NCI-H1930 (cell line): Measurements from ENCODE around the gene MED12L.

Experiments
- DNase-seq, 2 experiments: peaks; one replicate each; lab custom pipeline; 2025; lab: John Stamatoyannopoulos, UW

Gene MED12L

DNA sequence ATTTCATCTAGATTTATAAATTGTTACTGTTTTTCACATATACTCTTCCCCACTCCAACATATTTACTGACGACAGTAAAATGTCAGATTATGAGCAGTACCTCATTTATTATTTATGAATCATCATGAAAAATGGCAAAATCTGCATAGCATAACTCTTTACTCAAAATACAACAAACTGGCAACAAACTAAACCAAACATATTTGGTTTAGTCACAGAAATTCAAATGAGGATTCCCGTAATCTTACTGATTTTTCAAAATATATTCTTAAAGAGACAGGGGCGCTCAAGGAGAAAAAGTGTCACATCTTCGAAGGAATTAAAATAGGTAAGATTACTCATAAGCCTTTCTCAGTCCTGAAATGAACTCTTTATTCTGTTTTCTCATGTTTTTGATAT lies 234.2 kb downstream of the MED12L start:
- no peak for DNase-seq

DNA sequence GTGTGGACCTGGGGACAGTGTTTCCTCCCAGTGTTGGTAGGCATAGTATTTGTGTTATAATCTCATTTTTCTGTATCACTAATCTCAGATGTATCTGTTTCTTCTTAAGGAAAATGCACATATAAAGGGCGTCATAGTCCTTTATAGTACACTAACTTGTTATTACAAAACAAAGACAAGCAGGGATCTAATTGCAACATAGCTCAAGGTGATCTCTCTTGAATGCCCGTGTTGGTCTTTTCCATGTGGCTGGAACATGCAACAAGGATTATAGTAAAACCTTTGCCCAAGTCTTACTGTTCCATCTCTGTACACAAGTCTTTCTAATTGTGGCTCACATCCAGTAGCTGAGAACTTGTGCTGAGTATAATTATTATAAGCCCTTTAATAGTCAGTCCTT lies 234.7 kb downstream of the MED12L start:
- DNase-seq = no peak

DNA sequence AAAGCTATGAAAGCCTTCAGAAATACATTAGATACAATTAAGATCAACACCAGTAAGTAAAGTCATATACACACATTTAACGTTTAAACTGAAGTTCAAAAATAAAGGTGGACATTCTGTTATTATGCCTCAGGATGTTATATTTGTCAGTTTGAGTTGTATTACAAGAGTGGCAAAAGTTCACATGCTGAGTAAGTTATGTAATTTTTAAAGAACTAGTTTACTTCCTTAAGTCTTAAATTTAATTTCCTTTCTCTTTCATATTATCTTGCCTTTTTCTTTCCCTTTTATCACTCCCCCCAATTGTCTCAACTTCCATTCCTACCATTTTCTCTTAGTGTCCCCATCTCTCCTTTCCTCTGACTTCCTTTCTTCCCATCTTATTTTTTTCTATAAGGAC lies 236.1 kb downstream of the MED12L start:
- DNase-seq = no peak

DNA sequence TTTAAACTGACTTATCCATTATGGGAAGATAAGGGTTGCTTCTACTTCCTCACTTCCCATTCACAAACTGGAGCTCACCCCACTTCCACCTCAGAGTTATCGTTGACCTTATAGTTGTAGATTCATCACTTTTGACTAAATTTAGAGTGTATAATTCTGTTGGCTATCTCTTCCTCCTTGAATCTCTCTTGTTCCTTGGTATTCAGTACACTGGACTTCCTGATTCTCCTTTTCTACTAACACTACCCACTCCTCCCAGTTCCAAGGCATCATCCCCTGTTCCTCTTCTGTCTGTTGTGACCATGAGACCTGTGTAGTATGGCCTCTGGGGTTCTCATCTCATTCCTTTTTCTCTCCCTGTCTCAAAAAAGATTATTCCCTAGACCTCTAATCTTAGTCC lies 237.0 kb downstream of the MED12L start:
- no peak for DNase-seq

DNA sequence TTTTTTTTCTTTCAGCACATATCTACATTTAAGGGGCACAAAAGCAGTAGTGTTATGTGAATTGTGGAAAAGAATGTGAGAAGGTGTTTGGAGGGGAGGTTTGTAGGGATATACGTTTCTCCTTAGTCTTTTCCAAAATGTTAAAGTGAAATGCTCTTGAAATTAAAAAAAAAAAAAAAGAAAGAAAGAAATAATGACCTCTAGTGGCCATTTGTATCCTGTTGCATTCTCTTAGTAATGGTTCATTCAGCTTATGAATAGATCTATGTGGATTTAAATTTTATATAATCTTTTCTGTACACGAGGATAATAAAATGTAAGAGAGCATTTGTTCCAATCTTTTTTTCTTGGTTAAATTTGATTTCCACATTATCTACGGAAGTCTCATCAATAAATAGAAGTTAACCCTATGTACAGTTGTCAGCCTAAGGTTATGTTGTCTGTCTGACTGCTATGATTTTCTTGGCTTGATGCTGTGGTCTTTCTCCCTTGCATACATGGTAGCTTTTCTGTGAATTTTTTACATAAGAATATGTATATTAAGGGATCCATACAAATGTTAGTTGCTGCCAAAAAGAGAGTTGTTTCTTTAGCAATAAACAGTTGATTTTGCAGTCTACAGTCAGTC lies 242.2 kb downstream of the MED12L start:
- no peak for DNase-seq

DNA sequence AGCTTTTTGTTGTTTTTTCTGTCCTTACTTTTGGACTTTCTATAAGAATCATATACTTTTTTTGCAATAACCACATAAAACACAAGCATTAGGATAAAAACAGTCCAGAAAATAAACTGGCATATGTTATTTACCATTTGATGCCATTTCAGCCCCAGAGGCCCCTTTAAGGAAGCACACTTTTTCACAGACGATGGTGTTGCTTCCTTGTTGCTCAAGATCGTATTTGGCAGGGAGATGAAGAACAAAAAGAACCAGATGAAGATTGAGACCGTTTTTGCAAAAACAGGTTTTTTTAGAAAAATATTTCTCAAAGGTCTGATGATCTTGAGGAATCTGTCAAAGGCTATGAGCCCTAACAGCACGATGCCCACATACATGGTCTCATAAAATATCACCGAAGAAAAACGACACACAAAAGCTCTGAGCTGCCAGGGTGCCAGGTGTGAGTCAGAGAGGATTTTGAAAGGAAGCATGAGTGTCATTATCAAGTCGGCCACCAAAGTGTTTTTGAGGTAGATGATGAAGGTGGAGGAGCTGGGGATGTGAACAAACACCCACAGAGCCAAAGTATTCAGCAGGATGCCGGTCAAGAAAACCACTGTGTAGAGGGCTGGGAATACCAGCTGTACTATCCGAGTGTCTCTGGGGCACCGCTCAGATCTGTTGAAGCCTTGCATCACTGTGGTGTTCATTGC lies 243.0 kb downstream of the MED12L start:
- DNase-seq = no peak

DNA sequence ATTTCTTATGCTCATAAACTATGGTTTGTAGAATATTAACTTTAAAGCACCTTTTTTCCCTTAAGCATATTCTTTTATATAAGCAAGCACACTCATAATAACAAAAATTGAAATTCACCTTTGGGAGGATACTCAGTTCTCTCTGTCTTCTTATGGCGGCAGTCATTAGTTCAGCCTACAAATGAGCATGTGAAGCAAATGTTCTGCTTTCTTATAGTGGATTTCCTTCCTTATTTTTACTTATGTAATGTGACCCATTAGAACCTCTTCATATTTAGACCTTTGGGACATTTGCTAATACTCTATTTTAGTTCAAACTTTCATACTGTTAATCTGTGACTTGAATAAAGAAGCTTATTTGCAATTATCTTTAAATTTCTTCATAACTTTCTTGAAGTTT lies 243.9 kb downstream of the MED12L start, which contains the start of gene P2RY13:
Gene P2RY13, minus strand, starts transcription at position 187 of the 400 bp plus-strand sequence. Its CDS starts 21 bp downstream, at position 166.
- DNase-seq = no peak

DNA sequence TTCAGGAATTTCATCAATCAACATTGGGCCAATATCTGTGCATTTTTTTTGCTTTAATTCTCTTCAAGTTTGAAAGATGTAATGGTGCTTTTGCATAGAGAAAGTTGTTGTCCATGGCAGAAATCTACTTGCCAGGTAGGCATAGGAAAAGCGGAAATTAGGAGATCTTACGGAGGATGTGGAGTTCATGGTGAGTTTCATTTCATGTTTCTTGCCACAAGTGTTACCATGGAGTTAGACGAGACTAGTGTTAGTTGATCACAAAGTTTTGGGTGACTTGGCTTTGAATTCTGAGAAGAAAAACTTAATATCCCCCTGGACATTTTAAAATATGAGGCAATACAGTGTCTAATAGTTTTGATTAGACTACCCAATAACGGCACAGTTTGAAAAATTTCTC lies 244.9 kb downstream of the MED12L start:
- no peak for DNase-seq

DNA sequence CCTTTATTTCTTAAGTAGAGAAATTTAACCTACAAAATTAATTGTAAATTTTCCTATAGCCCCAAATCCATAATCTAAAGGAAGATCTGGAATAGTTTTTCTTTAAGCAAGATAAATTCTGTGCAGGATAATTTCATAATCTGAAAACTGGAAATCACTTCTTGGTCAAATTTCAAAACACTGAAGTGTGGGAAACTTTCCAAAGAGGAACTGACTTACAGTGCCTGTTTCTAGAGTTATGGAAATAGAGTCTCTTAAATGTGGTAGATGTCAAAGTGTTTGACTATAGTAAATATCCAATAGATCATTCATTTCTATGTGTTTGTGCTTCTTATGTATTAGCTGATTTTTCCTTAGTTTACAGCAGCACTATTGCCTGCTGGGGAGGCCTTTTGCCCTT lies 245.4 kb downstream of the MED12L start:
- DNase-seq = no peak

DNA sequence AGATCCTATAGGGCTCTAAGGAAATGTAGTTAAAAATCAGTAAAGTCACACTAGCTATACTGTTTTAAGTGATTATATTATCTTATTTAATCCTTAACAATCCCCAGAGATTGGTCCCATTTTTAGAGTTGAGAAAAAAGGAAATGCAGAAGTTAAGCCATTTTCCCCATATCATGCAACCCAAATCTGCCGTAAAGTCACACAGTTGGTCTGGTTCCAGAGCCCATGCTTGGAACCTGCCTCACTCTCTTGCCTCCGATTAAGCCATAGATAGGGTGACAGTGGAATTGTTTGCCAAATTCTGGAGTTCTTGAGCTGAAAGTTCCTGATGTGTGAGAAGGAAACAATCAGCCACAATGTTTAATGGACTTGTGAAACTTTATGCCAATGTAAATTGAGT lies 246.2 kb downstream of the MED12L start:
- DNase-seq = no peak

DNA sequence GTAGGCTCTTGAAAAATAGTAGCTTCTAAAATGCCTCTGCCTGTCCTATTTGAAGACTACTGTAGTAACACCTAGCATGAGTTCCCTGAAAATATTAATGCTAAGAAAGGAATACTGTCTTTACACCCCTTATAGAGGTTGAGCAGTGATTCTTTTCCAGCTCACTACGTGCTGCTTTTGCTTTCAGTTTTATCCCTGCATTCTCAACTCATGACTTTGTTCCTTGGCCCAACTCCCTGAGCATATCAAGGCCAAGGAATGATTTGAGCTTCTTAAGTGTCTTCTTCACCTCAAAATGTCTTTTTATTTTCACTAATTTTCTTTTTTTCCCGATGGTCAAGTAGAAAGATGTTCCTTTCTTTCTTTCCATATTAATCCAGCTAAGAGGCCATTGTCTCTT lies 260.4 kb downstream of the MED12L start:
- no peak for DNase-seq

DNA sequence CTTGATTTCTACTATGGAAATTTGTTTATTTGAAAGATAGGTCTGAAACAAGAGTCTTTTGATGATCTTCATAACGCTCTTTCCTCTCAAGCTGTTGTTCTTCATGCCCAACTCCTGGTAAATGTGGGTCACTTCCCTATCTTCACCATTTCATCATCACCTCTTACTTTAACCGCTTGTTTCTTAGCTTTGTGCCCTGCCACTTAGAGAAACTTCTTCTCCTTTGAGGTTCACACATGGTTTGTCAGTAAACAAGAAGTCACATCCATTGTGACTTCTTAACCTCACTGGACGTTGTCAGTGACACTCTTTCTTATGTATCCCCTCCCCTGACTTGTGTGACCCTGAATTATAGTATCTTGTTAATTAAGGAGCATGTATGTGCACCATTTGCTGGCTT lies 260.8 kb downstream of the MED12L start:
- DNase-seq = no peak

DNA sequence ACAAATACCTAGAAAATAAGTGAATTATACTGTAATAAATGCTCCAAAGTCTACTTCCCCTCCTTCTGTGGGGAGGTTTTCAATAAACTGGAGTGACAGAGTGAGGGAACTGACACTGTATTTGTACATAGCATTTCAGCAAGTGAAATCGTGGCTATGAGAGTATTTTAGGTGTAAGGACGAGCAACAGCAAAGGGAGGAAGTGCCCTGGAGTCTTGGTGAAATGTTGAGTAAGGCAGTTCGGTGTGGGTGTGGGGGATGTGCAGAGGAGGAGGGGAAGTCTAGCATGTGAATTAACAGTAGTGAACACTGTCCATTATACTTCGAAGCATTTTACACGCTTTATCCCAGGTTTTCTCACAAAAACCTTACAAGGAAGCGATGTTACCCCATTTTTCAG lies 262.0 kb downstream of the MED12L start:
- DNase-seq = no peak

DNA sequence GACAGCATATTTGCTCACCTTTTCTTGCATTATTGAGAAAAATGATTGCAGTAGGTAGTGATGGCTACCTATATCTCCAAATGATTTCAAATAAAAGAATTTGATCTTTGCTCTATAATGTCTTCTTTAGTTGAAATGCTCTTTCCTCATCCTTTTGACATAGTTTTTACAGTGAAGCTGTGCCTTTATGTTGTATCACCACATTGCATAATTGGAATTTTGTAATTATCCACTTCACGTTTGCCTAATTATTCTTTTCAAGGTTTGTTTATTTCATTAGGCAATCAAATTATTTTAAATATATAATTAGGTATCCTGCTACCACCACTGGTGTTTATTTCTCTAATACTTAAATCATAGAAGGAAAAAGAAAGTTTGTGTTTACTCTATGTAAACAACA lies 265.2 kb downstream of the MED12L start:
- DNase-seq = no peak

DNA sequence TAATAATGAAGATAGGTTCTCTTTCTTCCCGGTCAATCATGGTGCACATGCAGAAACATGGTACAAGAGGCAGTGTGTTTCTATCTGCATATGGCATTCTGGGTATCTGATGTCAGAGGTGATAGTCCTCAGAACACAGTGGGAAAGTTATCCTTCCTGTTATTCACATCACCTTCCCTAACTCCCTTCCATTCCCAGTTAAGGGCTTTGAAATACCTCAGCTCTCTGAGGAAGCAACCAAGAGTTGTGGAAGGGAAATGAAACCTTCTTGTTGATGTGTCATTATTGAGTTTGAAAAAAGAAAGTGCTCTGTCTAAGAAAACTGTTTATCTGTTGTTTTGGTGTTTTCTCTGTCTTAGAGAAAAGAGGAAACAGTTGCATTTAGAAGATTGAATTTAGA lies 265.8 kb downstream of the MED12L start:
- DNase-seq = no peak

DNA sequence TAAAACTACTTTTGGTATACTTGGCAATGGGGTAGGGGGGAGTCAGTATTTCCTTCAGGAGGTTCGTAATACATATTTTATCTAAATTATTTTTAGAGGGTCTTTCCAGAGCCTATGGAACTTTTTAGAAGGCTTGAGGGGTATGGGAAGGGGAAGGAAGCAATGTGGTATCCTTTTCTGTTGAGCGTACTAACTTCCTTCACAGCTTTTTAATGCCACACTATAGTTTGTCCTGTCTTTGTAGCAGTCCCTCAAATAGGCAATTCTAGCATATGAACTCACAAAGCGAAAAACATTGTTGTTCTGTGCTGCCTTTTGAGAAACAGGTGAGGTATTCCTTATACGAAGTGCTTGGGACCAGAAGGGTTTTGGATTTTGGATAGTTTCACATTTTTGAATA lies 266.2 kb downstream of the MED12L start:
- DNase-seq = no peak

DNA sequence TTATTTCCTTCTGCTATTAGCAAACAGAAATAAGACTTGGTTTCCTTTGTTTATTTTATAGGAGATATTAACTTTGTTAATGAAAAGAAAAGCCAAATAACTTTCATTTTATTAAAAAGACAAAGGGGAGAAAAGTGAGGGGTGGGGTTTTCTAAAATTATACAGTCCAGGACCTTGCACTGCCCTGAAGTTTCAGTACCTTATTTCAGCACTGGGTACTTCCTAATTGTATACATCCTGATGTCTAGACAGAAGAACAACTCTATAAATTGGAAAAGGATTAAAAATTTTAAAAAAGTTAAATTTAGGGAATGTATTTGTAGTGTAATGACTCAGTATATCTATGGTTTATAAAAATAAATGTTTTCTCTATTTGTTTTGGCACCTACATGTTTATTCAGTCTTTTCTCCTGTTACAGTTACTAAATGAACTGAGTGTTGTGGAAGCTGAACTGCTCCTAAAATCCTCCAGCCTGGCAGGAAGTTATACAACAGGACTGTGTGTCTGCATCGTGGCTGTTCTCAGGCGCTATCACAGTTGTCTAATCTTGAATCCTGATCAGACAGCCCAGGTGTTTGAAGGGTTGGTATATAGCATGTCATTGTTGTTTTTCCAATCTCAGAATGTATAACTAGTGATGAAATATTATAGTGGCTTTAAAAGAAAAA lies 271.5 kb downstream of the MED12L start:
- DNase-seq = no peak

DNA sequence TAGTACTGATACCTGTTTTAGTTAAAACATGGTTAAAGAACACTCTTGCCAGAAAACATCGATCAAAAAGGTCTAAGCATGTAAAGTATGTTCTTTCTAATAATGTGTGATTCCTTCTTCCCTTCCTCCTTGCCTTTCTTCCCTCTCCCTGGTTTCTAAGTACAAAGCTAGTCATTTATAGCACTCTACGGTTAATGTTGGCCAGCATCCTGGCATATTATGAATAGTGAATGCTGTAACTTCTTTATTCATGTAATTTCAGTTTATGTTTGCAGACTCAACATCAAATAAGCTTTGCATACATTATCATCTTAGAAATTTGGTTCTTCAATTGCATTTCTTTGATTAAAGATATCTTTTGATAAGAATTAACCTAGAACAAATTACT lies 272.0 kb downstream of the MED12L start:
- no peak for DNase-seq

DNA sequence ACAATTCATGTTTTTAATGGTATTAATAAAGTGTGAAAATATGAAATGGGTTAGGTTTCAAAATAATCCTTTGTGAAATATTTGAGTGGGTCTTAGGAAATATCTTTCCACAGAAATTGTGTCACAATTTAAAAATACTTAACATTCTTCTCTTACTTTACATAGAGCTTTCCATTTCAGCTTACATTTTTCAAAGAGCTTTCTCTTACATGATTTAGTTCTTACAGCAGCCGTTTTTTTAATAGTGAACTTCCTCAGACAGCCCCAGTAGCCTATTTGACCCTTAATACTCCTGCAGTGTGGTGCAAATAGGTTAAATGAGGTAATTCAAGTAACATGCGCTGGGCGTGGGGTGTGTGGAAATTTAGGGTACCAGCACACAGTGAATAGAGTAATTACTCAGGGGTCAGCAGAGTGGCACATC lies 277.3 kb downstream of the MED12L start:
- no peak for DNase-seq

DNA sequence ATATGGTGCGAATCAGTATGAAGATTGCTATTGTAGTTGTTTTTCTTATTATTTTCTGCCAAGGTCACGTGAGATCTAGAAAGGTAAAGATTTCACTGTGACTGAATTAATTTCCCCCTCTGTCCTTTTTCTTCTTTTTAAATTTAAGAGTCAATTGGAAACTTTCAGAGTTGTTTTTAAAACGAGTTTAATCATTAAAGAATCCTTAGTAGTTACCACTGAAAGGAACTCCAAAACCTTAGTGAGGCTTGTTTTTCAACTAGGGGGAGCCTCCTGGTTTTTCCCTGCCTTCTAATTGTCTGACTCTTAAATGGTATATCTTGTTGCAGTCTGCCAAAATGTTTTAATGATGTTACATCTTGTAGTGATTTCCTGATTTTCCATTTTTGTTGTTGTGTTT lies 281.5 kb downstream of the MED12L start:
- no peak for DNase-seq

DNA sequence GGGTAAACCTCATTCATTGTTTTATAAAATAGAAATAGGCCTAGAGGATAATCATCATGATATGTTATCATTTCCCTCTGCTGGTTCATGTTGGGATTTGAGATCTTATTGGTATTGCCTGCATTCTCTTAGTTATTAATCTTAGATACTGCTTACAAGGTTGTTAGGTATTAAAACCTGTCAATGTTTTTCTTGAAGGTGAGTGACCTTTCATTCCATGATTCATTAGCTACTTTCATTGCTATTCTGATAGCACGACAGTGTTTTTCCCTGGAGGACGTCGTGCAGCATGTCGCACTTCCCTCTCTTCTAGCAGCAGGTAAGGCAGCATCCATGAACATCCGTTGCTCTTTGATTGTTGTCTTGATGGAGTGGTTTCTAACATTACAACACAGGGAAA lies 282.0 kb downstream of the MED12L start:
- no peak for DNase-seq

DNA sequence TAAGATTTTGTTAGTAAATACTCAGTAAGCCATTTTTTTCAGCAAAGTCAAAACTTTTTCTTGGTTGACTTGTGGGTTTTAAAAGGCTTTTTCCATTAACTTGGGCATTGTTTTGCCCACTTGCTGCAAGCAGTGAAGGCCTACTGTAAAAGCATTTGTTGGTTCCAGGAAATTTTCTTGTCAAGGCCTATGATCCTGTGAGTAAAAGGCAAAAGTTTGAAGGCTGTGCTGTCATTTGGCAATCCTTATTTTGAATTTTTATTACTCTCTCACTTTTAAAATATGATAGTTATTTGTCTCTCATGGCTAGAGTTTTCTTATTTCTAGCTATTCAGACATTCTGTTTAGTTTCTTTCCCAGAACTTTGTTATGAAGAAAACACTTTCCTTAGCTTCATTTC lies 286.1 kb downstream of the MED12L start:
- no peak for DNase-seq

DNA sequence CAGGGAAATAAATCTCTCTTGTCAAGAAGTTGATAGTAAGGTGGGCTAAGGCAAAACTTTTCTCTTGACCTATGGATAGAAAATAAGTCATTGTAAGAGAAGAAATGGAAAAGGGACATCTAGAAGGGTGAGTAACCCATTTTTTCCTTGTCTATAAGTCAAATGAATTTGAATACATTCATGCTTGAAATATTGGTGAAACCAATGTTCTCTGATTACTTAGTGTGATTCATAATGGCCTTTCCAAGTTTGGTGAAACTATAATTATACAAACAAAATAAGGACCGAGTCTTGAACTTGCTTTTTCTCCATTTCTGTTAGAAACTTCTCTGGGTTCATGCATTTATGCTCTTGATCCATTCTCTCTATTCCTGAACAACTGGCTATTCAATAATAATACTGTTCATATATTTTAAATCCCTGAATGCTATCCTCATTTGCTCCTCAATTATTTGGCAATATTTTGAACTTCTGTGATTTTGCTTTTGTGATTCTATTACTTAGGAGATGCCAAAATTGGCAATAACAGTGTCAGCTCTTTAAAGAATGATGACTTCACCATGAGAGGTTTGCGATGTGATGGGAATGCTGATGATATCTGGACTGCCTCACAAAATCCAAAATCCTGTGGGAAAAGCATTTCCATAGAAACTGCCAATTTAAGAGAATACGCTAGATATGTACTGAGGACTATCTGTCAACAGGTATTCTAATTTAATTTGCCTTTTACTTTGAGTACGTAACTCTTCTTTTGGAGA lies 286.8 kb downstream of the MED12L start:
- no peak for DNase-seq
